LoVo (cell line): ENCODE results near the gene PPP2R2B.

Experiments
- DNase-seq: peaks from one replicate; pipeline ENCODE4 v3.0.0-alpha.2; 2016; ENCODE audit warnings: low spot score

Gene PPP2R2B

DNA sequence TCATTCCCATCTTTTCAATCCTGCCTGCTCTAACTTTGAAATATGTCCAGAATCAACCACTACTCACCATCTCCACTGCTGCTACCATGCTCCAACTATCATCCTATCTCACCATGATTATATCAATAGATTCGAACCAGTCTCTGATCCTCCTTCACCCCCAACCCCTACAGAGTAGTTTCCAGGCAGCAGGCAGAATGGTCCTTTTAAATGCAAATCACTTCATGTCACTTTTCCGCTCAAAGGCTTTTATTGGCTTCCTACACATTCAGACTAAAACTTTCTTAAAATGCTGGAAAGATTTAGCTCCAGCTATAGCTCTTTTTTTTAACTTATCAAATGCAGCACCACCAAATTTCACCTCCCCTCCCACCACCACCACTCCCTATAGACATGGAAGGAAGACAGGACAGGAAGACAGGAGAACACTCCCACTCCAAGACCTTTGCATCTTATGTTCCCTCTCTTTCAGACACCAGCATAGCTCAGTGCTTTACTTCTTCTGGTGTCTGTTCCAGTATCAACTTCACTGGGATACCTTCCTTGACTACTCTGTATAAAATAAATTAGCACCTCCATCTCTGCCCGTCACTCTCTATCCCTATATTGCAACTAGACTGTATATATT, 9.9 kb upstream of the PPP2R2B start:
- DNase-seq, result no peak

DNA sequence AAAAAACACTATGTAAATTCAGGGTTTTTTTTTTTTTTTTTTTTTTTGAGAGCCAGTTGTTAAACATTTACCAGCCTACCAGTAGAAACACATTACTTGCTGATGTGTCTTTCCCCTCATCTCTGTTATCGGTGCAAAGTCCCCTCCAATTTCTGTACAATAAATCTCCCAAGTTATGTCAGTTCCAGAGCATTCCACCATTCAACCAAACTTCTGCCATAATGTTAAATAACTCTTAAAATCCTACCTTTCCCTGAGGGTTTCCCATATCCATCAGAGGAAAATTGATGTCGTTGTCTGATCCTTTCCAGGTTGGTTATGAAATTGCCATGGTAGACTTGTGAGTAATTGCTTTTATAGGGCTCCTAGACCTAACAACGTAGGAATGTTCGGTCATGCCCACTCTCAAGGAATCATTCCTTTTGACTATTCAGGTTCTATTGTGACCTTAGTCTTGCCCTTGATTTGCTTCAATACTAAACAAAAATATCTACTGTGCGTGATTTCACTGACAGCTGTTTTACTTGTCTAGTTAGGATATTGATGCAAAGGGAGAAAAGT, 5.6 kb upstream of the PPP2R2B start:
- no peak for DNase-seq

DNA sequence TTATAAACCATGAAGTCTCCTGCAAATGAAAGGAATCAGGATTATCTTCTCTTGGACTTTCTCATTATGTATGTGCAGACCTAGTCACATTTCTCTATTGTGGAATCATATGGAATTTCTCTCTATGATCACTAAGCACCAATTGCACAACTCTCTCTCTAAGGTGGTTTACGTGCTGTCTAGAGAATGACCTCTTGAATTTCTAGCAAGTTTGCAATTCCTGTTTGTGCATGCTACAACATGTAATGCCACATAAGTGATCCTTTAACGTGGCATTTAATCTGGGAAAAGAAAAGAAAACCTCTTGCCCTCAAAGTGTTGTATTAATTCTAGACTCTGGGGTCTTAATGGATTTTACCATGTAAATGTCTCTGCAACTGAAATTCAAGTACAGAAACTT, 5.0 kb upstream of the PPP2R2B start:
- DNase-seq, result no peak

DNA sequence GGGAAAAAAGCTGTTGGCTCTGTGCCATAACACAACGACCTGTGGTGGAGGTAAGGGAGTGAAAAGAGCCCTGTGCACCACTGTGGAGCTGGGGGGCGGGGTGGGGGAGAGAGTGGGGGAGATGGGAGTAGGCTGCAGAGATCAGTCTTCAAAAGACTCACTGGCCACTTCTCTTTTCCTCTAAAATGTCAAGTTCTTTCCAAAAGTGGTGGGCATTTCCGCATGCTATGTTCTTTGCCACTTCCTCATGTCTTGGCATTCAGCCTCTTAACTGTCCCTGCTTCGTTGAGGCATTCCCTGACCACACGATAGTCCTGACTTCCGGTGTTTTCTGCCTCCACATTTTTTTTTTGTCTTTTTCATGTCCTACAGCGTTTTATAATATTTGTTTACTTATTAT, 2.4 kb upstream of the PPP2R2B start:
- DNase-seq, result no peak

DNA sequence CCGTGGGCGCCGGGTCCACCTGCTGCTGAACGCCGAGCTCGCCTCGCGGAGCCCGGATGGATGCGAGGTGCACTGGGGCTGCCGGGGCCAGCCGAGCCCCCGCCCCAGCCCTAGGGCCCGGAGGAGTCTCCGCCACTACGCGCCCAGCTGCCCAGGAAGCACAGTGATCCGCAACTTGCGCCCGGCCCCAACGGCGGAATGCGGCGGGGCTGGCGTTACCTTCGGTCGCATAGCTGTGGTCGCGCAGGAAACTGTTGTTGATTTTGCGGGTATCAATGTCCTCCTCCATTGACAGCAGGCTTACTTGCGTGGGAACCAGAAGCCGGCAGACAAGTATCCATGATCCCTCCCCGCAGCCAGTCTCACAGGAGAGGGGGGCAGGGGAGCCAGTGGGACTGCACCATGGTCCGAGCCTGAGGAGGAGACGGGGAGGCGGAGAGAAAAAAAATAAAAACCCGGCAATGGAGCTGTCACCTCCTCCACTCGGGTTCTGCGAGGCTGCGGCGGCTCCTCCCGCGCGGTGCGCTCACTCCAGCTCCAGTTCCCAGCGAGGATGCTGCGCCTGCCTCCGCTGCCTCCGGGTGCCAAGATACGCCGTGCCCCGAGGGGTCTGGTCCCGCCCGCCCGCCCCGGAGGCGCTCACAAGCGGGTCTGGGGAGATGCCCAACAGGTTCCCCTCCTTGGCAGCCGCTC, 628 bp downstream of the PPP2R2B start:
- DNase-seq, result no peak

DNA sequence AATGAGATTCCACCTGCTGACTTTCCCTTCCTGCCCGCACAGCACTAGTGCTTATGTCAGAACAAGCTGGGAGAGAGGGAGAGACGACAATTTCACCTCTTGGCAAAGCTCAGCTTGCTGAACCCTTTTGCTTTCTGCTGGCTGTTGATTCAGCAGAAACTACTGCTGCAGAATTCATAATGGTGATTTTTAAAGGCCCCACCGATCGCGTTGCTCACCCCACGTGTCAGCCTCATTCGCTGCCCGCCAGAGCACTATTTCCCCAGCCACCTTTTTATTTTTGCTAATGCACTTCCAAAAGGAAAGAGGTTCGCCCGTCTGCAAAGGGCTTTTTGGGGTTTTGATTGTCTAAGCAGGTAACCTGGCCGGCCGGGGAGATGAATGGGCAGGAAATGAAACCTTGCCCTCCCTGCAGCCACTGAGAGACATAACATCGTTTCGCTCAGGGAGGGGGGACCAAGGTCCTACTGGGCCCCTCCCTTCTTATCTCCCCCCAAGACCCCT, 1.3 kb downstream of the PPP2R2B start:
- no peak for DNase-seq

DNA sequence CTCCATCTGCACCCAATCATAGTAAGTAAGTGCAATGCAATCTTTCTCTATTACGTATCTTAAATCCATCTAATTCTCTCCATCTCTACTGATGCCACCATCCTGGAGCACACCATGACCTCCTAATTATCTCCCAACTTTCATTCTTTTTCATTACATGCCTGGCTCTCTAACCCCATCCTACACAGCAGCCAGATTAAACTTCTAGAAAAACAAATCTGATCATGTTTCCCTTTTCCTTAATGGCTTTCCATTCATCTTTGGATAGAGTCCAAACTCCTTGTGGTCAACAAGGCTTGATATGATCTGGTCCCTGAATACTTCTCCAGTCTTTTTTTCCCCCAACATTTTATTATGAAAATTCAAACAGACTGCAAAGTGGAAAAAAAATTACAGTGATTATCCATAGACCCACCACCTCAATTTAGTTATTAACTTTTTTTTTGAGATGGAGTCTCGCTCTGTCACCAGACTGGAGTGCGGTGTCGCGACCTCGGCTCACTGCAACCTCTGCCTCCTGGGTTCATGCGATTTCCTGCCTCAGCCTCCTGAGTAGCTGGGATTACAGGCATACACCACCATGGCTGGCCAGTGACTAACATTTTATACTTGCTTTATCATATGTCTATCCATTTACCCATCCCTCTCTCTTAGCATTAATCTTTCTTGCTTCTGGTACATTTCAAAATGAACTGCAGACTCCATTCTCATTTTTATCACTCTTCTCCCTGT, 5.2 kb downstream of the PPP2R2B start:
- DNase-seq, result no peak

DNA sequence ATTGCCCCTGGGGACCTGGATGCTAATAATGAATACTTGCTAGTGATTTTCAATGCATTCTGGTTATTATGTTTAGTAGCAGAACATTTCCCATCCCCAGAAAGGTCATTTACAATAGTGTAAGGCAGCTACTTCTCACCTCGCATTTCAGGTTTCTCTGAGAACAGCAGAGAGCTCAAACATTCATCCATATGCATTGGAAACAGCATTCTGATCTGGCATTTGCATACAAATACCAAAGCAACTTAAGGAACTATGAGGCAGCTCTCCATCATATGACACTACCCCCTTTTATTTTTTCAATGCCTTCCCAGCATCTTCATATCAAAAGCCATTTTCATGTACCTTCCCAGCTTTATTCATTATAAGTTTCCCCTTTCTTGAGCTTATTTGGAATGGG, 6.4 kb downstream of the PPP2R2B start:
- no peak for DNase-seq

DNA sequence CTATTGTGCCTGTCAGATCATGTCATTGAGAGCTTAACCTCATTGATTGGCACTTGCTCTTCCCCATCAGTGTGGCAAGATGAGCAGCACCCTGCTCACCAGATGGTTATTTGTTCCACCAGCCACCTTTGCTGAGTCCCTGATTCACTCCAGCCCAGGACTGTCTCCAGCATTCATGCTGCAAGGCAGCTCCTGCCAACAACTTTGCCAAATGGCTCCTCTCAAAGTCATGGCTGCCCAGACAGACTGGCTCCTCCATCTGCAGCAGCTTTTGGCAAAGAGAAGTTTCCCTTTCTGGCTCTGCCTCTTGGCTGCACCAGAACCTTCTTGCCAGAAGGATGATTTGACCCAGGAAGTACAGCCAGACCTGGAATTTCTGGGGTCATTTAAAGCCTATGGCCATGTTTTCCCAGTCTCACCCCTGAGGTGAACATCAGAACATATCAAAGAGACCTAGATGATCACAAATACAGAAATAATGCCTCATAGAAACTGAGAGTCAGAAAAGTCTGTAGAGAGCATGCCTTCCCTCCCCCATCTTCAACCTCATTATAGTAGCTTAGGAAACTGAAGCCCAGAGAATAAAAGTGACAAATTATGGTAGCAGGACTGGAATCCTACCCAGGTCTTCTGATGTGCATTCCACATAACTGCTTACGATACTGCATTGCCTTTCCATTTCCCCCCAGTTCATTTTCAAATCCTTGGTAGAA, 10.4 kb downstream of the PPP2R2B start:
- no peak for DNase-seq

DNA sequence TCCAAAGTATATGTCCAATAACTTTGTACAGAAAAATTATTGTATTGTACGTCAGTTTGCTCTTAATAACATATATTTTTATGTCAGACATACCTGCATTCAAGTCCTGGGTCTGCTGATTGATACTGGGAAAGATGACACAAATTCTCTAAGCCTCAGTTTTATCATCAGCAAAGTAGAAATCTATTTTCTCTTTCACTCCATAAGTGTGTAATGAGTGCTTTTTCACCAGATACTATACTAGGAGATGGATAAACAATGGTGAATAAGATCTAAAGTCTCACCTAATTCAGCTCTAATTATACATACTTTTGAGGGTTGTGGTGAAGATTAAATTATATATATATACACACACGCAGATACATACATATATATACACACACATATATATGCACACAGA, 12.3 kb downstream of the PPP2R2B start:
- no peak for DNase-seq

DNA sequence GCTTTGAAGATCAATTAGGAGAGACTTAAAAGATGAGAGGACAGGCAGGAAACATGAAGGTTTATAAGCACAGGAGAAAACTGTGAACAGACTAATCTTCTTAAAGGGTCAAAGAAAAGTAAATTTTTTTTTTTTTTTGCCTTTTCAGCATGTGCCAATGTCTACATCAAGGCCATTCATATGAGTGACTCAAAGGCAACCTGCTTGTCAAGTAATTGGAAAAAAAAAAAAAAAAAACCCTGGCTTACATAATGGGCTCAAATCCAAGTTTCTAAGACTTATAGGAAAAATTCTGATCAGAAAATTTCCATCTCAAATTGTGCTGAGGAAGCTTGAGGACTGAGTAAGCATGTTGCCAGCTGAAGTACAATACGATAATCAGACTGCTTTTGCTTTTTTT, 15.9 kb downstream of the PPP2R2B start:
- DNase-seq, result no peak

DNA sequence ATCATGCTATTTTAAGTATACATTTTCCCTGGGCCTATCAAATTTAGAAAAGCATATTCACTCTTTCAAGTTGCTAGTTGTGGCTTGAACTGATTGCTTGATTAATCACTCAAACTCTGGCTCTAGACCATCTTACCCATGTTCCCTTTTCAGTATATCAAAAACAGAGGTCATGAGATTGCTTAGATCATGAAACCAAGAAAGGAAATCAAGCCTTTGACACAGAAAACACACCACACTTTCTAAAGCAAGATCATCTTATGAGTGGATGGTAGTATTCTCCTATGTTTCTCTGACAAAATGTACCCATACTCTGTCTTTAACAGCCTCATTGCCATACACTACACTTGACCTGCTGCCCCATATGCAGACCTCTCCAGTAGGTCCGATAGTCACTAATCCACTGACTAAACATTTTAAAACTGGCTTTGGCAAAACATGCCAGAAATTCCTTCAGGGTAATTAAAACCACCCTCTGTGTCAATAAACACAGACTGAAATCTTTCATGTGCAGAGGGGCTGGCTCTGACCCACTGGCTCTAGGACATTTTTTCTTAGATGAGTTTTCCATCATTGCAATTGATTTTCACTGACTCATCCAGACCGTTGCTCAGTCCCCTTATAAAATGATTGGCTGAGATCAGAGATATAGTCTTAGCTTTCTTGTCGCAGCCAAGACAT, 18.2 kb downstream of the PPP2R2B start:
- DNase-seq, result peak; percentile 76

DNA sequence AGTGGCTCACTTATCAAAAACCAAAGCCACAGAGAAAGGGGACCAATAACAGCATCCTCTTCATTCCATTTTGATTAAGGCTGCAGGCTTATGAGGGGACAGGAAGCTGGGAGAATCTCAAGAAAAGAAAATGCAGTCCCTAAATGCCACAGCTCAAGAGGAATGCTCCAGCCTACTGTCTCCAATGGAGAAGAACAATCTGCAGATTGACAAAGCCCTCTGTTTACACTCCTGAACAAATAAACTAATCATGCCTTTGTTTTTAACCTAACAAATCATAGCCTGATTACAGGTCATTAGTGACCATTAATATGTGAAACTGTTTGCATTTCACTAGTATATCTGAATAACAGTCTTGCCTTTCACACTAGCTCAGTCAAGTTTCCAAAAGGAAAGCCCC, 26.5 kb downstream of the PPP2R2B start:
- DNase-seq, result no peak

DNA sequence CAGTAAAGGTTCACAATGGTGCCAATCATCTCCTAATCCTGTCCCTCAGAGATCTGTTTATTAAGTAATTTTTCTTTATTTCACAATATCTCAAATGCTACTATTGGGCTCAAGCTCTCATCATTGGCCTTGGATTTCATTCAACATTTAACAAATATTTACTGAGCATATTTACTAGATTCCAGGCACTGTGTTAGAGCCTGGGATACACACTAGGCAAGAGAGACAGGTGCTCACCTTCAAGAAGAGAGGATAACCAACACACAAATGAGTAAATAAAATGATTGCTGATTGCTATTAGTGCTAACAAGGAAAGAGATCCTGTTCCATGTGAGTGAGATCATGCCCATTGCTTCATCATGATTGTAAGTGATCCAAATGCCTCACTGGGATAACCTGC, 27.4 kb downstream of the PPP2R2B start:
- DNase-seq, result no peak

DNA sequence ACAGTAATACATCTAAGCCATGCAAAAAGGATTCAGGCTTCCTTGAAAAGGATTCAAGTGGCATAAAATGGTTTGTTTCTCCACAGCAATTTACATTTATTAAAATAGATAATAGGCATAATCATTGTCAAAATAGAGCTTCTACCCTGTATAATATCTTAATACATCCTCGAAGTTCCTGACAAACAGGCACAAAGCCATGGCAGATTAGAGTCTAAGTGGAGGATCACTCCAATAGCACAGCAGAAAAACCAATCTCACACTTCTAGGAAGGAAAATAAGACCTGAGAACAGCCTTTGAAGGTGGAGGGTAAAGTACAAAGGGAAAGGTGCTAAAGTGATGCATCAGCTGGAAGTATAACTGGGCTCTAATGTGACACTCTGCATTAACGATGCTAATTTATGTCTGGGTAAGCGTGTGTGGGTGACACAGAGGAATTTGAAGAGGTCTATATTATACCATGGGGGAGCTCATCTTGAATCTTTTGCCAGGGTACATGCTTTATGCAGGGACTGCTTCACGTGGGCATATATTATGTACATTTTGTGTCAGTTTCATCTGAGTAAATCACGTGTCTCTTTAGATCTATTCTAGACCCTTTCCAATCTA, 28.8 kb downstream of the PPP2R2B start:
- no peak for DNase-seq

DNA sequence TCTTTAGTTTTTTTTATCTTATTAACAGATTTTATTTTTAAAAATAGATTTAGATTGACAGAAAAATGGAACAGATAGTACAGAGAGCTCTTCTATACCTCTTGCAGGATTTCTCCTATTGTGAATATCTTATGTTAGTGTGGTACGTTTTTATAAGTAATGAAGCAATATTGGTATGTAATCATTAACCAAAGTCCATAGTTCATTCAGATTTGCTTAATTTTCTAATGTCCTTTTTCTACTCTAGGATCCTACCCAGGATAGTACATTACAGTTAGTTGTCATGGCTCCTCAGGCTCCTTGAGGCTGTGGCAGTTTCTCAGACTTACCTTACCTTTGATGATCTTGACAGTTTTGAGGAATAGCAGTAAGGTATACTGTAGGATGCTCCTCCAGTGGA, 30.4 kb downstream of the PPP2R2B start:
- DNase-seq, result no peak

DNA sequence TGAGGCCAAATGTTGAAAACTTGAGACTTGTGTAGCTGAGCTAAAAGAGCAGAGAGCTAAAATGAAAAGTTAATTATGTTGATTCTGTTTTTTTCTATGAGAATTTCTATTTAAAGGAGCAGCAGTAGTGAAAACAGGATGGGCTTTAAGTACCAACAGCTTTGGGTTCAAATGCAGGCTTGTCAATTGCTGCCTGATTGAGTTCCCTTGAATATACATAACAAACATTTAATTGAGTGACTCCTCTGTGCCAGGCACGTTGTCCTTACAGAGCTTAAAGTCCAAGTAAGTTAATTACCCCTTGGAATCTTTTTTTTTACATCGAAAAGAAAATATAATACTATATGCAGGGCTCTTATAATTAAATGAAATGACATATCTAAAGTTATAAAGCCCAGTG, 38.5 kb downstream of the PPP2R2B start:
- DNase-seq, result no peak

DNA sequence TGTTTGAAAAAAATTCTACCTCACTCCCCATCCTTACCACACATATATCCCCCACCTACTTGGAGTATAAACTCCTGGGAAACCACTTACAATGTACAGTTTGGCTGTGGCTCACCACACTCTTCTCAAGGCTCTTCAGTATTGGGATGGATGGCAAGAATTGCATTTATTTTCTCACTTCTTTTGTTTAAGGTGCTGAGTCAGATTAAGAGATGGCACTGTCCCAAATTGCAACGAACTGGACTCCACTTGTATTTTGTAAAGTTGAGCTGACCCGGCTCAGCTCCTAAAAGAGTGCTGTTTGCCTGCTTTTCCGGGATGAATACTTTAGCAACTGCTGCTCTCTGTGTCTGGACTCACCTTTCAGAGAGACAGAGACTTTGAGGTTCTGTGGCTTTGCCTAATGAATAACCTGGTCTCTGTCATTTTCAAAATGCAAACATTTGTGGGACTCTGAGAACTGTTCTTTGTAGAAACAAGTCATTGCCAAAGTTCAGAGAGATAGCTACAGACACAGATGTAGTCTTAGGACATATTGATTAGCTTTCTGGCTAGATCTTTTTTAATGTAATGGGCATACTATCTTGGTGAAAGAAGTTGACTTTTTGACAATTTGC, 42.2 kb downstream of the PPP2R2B start:
- no peak for DNase-seq

DNA sequence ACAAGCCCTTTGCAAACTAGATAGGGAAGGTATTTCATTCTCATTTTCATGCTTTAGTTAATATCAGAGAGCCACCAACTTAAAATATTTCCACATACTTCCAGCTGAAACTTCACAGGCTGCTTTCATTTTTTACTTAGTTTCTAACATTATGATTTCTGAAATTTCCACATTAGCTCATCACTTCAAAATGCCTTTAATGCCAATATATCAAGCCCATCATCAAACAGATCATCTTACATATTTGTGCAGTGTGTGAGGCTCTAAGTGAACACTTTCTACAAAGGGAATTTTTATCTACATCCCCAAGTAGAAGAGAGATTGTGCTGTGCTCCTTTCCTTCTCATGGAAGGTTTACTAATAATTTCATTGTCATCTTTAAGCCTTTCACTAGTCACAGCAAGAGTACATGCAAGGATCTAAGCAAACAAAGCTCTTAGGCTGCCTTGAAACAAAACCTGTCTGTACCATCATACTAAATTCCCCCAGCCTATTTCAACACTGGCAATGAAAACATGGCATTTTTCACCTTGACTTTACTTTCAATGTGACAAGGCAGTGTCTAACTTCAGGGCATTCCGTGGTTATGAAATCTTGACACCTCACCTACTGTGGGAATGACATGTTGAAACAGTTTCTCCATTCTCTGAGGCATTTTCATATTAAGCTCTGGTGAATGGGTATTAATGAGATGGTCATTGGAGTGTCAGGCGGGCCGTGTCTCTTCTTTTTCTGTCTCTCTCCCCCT, 45.4 kb downstream of the PPP2R2B start:
- DNase-seq, result no peak

DNA sequence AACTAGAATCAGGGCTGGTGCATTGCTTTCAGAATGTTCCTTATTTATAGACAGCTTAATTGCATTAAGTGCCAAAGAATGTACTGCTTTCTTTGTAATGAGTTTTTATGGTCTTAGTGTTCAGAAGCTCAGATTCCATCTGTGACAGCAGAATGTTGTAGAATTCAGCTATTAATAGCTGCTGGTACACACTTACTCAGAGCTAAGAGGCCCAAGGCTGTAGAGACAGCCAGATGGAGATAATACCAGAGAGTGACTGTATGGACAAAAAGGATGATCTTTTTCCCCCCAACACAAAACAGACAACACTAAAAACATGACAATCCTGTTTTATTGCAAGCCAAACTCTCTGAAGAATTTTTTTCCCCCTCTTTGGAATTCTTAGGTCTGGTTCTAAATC, 50.2 kb downstream of the PPP2R2B start:
- no peak for DNase-seq
